SIG-M5 treated with dmso at 0.1 percent for 504 hours (cell line): Measurements from ENCODE around the gene PSMA7.

Source experiments
- DNase-seq: peaks from one replicate; lab custom pipeline; 2025; ENCODE audit not compliant: unreplicated experiment; lab: John Stamatoyannopoulos, UW

The PSMA7 gene

DNA sequence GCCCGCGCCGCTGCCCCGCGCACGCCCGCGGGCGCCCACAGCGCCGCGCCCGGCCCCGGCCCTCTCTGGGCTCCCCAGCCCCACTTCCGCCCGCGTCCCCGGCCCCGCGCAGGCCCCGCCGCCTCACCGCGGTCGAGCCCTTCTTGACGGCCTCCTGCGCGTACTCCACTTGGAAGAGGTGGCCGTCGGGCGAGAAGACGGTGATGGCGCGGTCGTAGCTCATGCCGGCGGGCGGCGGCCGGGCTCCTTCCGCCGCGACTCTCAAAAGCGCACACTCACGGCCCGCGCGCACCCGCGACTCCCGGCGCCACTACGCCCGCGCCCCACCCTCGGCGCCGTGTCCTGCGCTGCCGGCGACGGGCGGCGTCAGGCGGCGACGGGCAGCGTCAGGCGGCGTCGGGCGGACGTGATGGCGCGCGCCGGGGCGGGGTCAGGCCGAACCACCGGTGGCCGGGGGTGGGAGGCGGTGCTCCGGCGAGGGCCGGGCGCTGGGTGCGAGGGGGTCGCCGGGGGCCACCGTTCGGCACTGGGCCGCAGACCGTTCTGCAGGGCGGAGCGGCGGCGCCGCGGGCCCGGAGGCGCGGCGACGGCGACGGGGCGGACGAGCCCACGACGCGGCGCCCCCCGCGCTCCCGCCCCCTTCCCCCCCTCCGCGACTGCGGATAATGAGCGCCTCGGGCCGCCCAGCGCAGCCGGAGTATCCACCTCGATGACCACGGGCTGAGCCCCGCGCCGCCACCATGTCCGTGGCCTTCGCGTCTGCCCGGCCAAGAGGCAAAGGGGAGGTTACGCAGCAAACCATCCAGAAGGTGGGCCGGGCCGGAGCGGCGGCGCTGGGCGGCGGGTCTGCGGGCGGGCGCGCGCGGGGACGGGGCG, at the start of gene PSMA7, which contains the start of gene SS18L1:
Gene PSMA7 (minus strand): TSS at position 314 of the 876 bp plus-strand sequence. CDS start 91 bp downstream, at position 223.
Gene SS18L1 (plus strand): TSS at position 689 of the 876 bp plus-strand sequence. CDS start 52 bp downstream, at position 741.
- DNase-seq, result peak; percentile 90

DNA sequence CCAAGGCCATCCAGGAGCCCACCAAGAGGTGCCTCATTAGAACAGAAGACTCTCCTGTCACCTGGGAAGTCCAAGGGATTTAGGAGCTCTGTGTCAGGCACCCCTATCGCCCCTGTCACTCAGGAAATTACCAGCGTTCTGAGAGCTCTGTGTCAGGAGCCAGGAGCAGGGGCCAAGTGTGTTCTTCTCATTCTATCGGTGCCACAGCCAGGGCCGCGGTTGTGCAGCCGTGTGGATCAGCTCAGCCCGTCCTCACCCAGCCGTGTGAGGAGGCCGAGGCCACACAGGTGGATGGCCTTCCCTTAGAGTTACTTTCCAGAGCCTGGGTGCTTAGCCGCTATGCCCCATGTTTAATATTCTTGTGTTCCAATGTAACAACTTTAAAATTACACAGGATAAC, 49.4 kb upstream of the PSMA7 start:
- no peak for DNase-seq

GRCh38 chr20:62191781-62192559, 48.8 kb upstream of the PSMA7 start:
- DNase-seq, result no peak

DNA sequence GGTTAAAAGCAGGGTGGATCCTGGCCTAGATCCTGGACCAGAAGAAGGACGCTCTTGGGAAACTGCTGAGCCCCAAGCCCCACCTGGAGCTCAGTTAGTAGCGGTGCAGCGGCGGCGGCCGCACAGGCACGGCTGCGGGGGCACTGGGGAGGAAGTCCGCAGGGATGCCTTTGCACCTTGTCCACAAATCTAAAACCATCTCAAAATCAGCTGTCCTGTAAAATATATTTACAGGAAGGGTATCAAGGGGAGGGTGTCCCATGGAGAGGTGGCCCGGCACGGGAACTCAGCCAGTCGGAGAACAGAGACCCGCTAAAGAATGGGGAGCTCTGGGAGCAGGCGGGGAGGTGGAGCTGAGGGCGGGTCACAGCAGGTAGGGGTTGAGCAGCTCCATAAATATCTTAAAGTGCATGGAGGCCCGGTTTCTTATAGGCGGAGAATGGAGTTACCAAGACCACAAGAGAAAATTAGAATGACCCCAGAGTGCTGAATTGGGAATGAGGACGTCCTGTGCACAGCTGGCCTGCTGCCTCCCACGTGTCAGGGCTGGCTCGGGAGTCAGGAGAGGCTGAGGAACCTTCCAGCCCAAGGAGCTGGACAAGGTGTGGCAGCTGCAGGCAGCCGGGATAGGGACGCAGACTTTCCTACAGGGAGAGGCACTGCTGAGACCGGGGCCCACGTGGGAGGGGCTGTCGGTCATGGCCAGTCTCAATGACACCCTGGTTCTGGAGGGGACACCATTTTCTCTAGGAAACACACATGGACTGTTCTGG, 47.6 kb upstream of the PSMA7 start:
- no peak for DNase-seq

GRCh38 chr20:62186887-62187866, 44.0 kb upstream of the PSMA7 start:
- no peak for DNase-seq

- no peak for DNase-seq
Measured at GRCh38 chr20:62186096-62186426, 42.9 kb upstream of the PSMA7 start.

GRCh38 chr20:62183426-62184142, 40.4 kb upstream of the PSMA7 start:
- DNase-seq, result no peak

DNA sequence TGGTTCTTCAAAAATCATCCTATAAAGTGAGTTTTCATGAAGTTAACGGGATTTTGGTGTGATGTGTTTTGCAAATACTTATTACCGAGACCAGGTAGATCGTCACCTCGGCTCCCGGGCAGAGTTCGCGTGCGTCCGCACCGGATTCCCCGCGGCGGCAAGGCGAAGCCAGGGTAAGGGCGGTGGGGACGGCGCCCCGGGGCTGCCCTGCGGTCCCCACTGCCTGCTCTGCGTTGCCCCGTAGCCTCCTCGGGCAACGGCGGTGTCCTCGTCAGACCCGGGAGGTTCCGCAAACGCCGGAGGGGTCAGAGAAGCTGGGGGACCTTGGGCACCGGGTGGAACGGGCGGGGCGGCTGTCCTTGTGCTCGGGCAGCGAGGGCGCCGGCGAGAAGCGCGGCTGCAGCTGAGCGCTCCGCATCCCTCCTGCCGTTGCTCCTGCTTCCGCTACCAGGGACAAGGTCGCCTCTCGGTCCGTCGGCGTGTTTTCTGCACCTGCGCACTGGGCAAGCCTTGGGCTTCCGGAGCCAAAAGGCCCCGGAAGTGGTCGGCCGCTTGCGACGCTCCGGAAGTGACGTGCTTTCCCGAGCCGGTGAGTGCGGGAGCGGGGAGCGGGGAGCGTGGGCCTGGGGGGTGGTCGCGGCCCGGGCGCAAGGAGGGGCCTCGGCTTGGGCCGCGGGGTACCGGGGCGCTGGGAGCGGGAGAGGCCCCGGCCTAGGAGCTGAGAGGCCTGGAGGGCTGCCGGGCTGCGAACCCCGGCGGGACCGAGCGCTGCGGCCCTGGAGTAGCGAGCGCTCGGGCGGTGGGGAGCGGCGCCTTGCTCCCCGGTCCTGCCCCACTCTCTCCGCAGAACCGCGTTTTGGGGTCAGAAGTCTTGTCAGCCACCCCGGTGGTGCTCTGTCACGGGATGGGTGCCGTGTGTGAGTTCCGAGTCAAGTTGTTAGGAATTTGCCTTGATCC, 39.6 kb upstream of the PSMA7 start, which contains the start of gene MTG2:
Gene MTG2 (plus strand): TSS at position 560 of the 957 bp plus-strand sequence. CDS start 10,393 bp downstream, outside the sequence.
- DNase-seq, result peak; percentile 97

- no peak for DNase-seq
Measured at GRCh38 chr20:62181808-62182207, 38.6 kb upstream of the PSMA7 start.

- DNase-seq, result no peak
Measured at GRCh38 chr20:62179162-62179504, 35.9 kb upstream of the PSMA7 start.

DNA sequence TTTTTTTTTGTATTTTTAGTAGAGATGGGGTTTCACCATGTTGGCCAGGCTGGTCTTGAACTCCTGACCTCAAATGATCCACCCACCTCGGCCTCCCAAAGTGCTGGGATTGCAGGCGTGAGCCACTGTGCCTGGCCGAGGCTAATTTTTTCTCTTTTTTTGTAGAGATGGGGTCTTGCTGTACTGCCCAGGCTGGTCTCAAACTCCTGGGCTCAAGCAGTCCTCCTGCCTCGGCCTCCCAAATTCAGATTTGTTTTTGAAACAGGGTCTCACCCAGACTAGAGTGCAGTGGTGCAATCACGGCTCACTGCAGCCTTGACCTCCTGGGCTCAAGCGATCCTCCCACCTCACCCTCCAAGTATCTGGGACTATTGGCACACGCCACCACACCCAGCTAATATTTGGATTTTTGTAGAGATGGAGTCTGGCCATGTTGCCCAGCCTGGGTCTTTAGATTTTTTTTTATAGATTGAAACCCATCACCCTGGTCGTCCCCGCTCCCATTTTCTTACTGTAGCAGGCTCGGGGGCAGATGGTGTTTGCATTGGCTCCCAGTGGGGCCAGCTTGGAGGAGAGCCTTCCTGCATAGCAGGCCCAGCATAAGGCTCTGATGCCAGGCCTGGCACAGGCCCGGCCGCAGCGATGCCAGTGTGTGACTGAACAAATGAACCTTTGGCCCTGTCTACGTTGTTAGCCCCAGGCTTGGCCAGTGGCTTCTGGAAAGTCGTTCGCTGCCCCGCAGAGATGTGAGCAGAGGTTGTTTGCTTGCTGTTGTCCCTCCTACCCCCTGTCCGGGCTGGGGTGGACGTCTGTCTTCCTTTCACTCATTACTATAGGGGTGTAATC, 35.3 kb upstream of the PSMA7 start:
- no peak for DNase-seq

DNA sequence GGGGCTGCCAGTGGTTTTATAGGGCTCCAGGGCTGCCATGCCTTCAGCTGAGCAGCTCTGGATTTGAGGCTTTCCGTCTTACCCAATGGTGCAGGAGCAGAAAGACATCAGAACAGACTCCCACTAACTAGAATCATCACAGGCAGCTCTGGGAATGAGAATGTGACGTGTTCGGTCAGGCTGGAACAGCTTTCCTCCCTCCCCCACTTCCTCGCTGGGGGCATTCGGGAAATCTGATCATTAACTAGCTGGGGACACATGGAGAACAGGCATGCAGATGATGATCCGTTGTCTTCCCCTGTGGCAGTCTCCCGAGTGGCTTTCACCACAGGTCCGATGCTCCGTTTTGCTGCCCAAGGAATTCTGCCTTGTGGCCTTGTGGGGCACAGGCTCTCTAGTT, 34.1 kb upstream of the PSMA7 start:
- DNase-seq, result no peak

DNA sequence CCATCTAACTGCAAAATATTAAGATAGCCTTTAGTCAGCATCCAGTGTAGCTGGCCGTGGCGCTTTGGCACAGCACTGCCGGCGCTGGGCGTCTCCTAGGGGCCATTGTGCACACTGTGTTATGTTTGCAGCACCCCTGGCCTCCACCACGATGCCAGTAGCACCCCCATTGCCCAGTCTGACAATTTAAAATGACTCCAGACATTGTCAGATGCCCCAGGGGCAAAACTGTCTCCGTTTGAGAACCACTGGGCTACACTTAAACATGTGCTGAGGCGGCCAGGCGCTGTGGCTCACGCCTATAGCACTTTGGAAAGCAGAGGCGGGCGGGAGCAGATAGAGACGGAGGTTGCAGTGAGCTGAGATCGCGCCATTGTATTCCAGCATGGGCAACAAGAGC, 33.7 kb upstream of the PSMA7 start:
- DNase-seq, result no peak

- DNase-seq, result no peak
Measured at GRCh38 chr20:62175711-62176110, 32.5 kb upstream of the PSMA7 start.

- DNase-seq, result no peak
Measured at GRCh38 chr20:62174870-62175624, 31.9 kb upstream of the PSMA7 start.

DNA sequence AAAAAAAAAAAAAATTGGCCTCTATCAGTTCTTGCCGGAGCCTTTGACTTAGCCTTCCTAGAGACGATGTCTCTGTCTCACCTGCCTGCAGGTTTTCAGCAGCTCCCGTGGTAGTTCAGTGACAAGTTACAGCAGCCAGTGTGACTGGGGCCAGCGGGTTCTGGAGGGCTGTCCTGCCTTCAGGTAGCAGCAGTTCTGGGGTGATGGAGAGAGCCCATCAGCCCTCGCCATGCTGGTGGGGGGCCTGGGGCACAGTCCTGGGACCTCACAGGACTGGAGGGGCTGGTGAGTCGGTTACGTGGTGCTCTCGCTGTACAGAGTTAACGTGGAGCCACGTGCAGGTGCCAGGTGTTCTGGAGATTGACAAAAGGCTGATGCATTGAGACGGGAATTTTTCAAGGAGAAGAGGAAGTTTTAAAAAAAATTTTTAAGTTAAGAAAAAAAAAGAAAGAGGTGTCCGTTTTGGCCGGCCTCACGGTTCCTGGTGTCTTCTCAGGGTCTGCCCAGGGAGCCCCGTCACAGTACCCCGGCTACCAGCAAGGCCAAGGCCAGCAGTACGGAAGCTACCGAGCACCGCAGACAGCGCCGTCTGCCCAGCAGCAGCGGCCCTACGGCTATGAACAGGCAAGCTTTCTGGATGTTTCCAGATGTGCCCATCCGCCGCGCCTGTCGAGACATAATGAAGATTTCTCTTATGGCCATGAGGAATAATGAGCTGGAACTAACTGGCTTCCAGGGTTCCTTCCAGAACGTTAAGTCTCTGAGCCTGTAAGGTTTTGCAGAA, 31.0 kb upstream of the PSMA7 start:
- no peak for DNase-seq
